Measurements from ENCODE around the gene TICRR. TPM values are rescaled to one million over a fixed set of nuclear protein-coding genes. Genes with fewer than 3 reads are reported as not detected.

The TICRR gene
- total and polyA plus RNA-seq, 2 of the 8 experiments (the other 6 are each of a cell fraction or from before 2014, with no cell fraction given): 13.1 to 34.8 TPM

DNA sequence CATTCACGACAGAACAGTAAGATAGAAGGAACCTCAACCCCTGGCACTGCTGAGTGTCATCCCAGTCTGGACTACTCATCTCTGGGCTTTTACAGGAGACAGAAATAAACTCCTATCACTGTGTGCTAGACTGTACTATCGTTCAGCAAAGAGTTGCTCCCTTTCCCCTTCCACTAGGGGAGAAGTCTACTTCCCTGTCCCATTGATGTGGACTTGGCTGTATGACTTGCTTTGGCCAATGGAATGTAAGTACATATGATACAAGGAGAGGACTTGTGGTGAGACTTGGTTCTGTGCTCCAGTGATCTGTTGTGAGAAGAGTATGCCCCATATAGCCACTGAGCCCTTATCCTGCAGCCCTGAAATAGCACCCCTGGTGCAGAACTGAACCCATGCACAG lies 85.3 kb downstream of the TICRR start:
- H3K18ac ChIP-seq (ENCODE audit: extremely low read depth, low read length): no peak overlapping the region
- no peak overlapping the region for H3K56ac ChIP-seq (replicated peaks; ENCODE audit: insufficient read length, low read depth, low read length)
- H3K79me1 ChIP-seq (ENCODE audit: low read depth, low read length): no peaks in the 10 kb centered on the region
- no peaks in the 10 kb centered on the region for H3K79me2 ChIP-seq (ENCODE audit: control insufficient read depth in 1 of 2, insufficient read depth in 2 of 2, low read length in 2 of 2)
- no peaks in the 10 kb centered on the region for H3K23me2 ChIP-seq (ENCODE audit: low read depth, low read length)
- no peaks in the 10 kb centered on the region for H3K9me3 ChIP-seq (ENCODE audit: insufficient read depth in 2 of 2, low read depth in 1 of 2, low read length in 1 of 2)
- H3K9ac ChIP-seq (replicated peaks in 1 of 4; ENCODE audit: extremely low read depth in 1 of 4, low read depth in 3 of 4, low read length in 3 of 4): no peak overlapping the region; a peak in 1 of 7 replicates
- no peaks in the 10 kb centered on the region for H3K36me3 ChIP-seq (ENCODE audit: control insufficient read depth in 2 of 4, insufficient read depth in 4 of 4, low read length in 3 of 4)
- no peak overlapping the region for H2AFZ ChIP-seq (ENCODE audit: low read length)
- no peak overlapping the region for H2BK12ac ChIP-seq (ENCODE audit: low read depth, low read length)
- H3K4me3 ChIP-seq (ENCODE audit: extremely low read depth in 1 of 4, insufficient read depth in 2 of 4, low read depth in 3 of 4, low read length in 4 of 4): no peak overlapping the region
- no peak for FAIRE-seq
- no peak overlapping the region for H4K8ac ChIP-seq (ENCODE audit: extremely low read depth, insufficient read depth, low read length)
- 78% methylated on average over 2 of the region's 2 CpGs; no CpG with 5 or more reads in 1 of the 2 experiments for WGBS, 2 experiments (ENCODE audit: extremely low coverage in 1 of 2, insufficient coverage in 1 of 2, insufficient read length in 1 of 2, insufficient replicate concordance in 2 of 2, low coverage in 1 of 2, low lambda C conversion rate in 2 of 2, missing lambda C conversion rate in 1 of 2)
- no peak overlapping the region for H2BK15ac ChIP-seq (ENCODE audit: low read length)
- no peak overlapping the region for H3K23ac ChIP-seq (ENCODE audit: insufficient read length)
- no peak overlapping the region for H2BK120ac ChIP-seq (replicated peaks; ENCODE audit: low read depth, low read length)
- no peak overlapping the region for H3K4ac ChIP-seq (replicated peaks; ENCODE audit: insufficient read length, low read depth, low read length)
- no peak overlapping the region for H2BK5ac ChIP-seq (ENCODE audit: low read depth, low read length)
- DNase-seq (ENCODE audit: low read depth in 1 of 2, low spot score in 2 of 2): no peak
- CTCF ChIA-PET (ENCODE audit: partially characterized antibody): interaction anchor here (1.0 to 4.1 kb wide), 4 partner anchors 11 to 244 kb away, joined by 3 to 42 read pairs (median 3); no protein-coding TSS in a partner anchor
- POLR2A ChIA-PET (ENCODE audit: partially characterized antibody): no interaction called here
- H4K20me1 ChIP-seq (replicated peaks in 1 of 2; ENCODE audit: control insufficient read depth in 1 of 2, insufficient read depth in 2 of 2, low read length in 2 of 2): no peaks in the 10 kb centered on the region
- H2BK20ac ChIP-seq (ENCODE audit: low read length): no peak overlapping the region
- H3K14ac ChIP-seq (ENCODE audit: insufficient read length): no peak overlapping the region
- peaks cover 0 to 12% (median 9%) of the 10 kb centered on the region in 4 experiments; a peak in 5 of 7 replicates for H3K27me3 ChIP-seq (replicated peaks in 1 of 4; ENCODE audit: control insufficient read depth in 3 of 4, extremely low read depth in 1 of 4, insufficient read depth in 3 of 4, low read length in 3 of 4)
- no peak overlapping the region for H3K4me2 ChIP-seq (ENCODE audit: insufficient read depth in 1 of 2, low read depth in 2 of 2, low read length in 2 of 2)
- H2AK5ac ChIP-seq (ENCODE audit: low read depth, low read length): no peak overlapping the region
- H4K5ac ChIP-seq (ENCODE audit: insufficient read length, low read depth, low read length): no peak overlapping the region
- peaks cover 0 to 3% (median 0%) of the 10 kb centered on the region in 4 experiments; a peak in 1 of 7 replicates for H3K4me1 ChIP-seq (replicated peaks in 1 of 4; ENCODE audit: control insufficient read depth in 3 of 4, insufficient read depth in 4 of 4, low read length in 3 of 4)
- H4K91ac ChIP-seq (replicated peaks; ENCODE audit: insufficient read length, low read length): no peak overlapping the region
- H3K27ac ChIP-seq (ENCODE audit: low read depth, low read length): no peak overlapping the region
- no peak for TF ChIP-seq TAF7 (optimal IDR thresholded peaks at IDR 0.05; ENCODE audit: borderline replicate concordance, low read depth, low read length)
- TF ChIP-seq SIX5 (IDR thresholded peaks at IDR 0.05; ENCODE audit: low read depth, low read length): no peak
- no peak for TF ChIP-seq RFX5 (IDR thresholded peaks at IDR 0.05; ENCODE audit: borderline replicate concordance, low read depth, low read length)
- TF ChIP-seq GTF2F1 (IDR thresholded peaks at IDR 0.05; ENCODE audit: borderline replicate concordance, low read depth, low read length): no peak
- no peak for TF ChIP-seq TCF12 (IDR thresholded peaks at IDR 0.05; ENCODE audit: low read depth, low read length)
- no peak for TF ChIP-seq E2F6 (IDR thresholded peaks at IDR 0.05)
- TF ChIP-seq NRF1 (IDR thresholded peaks at IDR 0.05; ENCODE audit: low read depth, low read length): no peak
- no peak for TF ChIP-seq SP2 (IDR thresholded peaks at IDR 0.05; ENCODE audit: low read length)
- no peak for TF ChIP-seq EZH2 (IDR thresholded peaks at IDR 0.05; ENCODE audit: low read depth, low read length, severe bottlenecking)
- TF ChIP-seq SIRT6 (IDR thresholded peaks at IDR 0.05; ENCODE audit: low read length): no peak
- TF ChIP-seq CEBPB (IDR thresholded peaks at IDR 0.05; ENCODE audit: low read depth, low read length): no peak
- no peak for TF ChIP-seq POLR2AphosphoS5 (IDR thresholded peaks at IDR 0.05; ENCODE audit: low read depth, low read length)
- TF ChIP-seq FOSL1 (IDR thresholded peaks at IDR 0.05; ENCODE audit: insufficient read depth, low read depth, low read length): no peak
